ENCODE data around the gene ADI1. TPM values are rescaled to one million over a fixed set of nuclear protein-coding genes. Genes with fewer than 3 reads are reported as not detected.

The ADI1 gene
- total and polyA plus RNA-seq, 8 donors: 34.8 to 83.8 (median 40.9) TPM

DNA sequence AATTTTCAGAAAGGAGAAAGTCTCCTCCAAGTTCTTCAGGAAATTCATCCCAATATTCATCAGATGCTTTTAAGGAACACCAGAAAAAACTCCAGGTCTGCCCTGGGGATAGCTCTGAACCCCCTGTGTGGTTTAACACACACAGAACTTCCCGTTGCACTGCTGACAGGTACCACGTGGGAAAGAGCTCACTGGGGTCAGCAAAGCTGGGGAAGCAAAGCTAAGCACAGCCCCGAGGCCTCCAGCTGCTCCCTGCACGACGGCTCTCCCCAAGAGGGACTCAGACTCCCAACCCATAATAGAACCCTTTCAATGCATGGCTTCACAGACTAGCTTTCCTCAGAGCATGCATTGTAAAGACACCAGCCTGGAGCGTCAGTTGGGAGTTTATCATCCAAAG, 28.0 kb downstream of the ADI1 start:
- ATAC-seq (no peak), DNase-seq (no peak)
- Histone ChIP-seq H3K27ac (no peak overlapping the region), H3K9me3 (no peaks in the 10 kb centered on the region), H3K4me3 (no peak overlapping the region), H3K36me3 (peaks cover 0 to 15% of the 10 kb centered on the region in 2 donors), H3K4me1 (no peaks in the 10 kb centered on the region), H3K27me3 (no peaks in the 10 kb centered on the region)
- intact Hi-C loops (cut with DNase I): no loop called here
- TF ChIP-seq, protein P1, sequence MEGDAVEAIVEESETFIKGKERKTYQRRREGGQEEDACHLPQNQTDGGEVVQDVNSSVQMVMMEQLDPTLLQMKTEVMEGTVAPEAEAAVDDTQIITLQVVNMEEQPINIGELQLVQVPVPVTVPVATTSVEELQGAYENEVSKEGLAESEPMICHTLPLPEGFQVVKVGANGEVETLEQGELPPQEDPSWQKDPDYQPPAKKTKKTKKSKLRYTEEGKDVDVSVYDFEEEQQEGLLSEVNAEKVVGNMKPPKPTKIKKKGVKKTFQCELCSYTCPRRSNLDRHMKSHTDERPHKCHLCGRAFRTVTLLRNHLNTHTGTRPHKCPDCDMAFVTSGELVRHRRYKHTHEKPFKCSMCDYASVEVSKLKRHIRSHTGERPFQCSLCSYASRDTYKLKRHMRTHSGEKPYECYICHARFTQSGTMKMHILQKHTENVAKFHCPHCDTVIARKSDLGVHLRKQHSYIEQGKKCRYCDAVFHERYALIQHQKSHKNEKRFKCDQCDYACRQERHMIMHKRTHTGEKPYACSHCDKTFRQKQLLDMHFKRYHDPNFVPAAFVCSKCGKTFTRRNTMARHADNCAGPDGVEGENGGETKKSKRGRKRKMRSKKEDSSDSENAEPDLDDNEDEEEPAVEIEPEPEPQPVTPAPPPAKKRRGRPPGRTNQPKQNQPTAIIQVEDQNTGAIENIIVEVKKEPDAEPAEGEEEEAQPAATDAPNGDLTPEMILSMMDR (IDR thresholded peaks at IDR 0.05): no peak

DNA sequence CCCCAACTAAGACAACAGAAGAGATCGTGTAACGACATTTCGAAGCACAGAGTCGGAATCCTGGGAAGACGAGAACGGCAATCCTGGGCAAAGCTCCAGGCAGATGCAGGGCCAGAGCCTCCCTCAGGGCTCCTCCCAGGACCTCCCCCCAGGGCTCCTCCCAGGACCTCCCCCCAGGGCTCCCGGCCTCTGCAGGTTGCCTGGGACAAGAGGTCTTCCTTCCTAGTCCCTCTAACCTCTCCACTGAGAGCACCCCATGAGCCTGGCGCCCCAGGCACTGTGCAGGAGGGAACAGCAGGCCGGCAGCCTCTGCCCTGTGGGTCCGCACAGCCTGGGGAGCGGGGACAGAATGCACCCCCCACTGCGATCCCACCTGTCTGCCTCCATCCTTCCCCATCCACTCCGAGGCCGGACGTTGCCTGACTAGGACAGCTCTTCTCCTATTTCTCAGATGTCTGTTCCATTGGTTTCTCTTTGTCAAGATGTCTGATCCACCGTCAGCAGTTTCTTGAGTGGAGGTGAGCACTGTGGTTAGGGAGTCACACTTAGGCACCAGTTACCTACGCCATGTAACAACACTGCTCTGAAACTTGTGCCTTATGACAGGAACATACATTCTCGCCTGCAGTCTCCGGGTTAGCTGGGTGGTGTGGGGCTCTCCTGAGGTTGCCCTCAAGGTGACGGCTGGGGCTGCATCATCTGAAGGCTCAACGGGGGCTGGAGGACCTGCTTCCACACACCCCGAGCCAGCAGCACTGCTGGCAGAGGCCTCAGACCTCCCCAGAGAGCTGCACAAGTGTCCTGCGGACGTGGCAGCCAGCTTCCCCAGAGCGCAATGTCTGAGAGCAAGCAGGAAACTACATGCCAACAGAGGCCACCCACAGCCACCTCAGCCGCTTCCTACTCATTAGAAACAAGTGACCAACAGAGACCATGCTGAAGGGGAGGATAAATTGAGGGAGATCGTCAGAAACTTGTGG, 28.9 kb downstream of the ADI1 start:
- ATAC-seq (no peak), DNase-seq (no peak)
- no peaks in the 10 kb centered on the region for H3K9me3 ChIP-seq
- no peak overlapping the region for H3K27ac ChIP-seq
- TF ChIP-seq, protein P1 (IDR thresholded peaks at IDR 0.05): no peak
- no peaks in the 10 kb centered on the region for H3K4me1 ChIP-seq
- H3K27me3 ChIP-seq: no peaks in the 10 kb centered on the region
- peaks cover 0 to 7% of the 10 kb centered on the region in 2 donors for H3K36me3 ChIP-seq
- H3K4me3 ChIP-seq: no peak overlapping the region
- intact Hi-C loops (cut with DNase I): no loop called here

DNA sequence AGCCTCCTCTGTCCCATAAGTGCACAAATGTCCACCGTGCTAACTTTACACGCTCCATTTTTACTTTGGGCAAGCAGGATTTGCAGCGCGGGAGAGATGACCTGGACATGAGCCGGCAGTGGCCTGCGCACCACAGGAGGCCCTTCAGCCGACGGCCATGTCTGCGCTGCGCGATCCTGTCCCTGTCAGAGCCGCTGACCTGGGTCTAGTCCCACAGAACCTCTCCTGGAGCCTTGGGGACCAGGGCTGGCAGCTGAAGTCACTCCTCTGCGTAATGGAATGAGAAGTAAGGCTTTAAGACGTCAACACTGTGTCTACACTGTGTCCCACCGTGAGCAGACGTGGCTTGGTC, 29.6 kb downstream of the ADI1 start:
- Histone ChIP-seq H3K36me3 (no peaks in the 10 kb centered on the region), H3K4me3 (no peak overlapping the region), H3K27ac (no peak overlapping the region), H3K27me3 (no peaks in the 10 kb centered on the region), H3K4me1 (no peaks in the 10 kb centered on the region), H3K9me3 (no peaks in the 10 kb centered on the region)
- TF ChIP-seq, protein P1 (IDR thresholded peaks at IDR 0.05): no peak
- DNase-seq: no peak
- intact Hi-C loops (cut with DNase I): no loop called here
- no peak for ATAC-seq

DNA sequence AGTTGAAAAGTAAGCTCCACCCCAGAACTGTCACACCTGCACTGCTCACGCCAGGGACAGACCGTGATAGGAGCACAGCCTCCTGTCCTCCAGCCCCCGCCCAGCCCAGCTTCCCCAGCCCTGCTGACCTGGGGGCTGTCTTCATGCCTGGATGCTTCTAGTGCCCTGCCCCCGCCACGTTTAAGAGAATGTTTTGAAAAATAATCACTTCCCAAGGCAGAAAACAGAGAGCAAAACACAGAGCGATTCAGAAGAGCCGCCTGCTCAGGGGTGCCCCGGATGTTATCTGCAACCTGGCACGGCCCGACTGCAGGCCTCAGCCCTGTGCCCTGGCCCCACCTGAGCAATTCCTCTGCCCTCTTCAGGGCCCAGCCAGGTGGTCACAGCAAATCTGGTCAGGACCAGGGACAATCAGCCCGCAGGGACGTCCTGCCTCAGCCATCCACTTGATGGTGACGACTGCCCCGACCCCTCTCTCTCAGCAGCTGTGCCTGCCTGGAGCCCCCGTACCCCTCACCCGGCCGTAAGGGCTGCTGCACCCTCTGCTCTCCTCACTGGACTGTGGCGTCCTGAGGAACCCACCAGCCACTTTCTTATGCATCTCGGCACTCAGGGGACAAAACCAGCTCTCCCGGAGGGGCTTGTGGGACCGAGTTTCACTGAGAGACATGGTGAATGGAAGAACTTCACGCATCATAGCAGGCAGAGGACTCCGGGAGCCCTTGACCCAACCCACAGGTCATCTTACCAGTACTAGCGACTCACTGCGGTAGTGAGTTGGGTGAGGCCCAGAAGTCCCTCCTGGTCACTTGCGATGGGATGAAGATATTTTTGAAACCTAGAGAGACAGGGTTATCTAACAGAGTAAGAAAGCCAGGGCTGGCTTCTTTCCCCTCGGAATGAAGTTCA, 30.2 kb downstream of the ADI1 start:
- TF ChIP-seq, protein P1 (IDR thresholded peaks at IDR 0.05): no peak
- Histone ChIP-seq H3K4me3 (no peak overlapping the region), H3K27ac (no peak overlapping the region), H3K9me3 (no peaks in the 10 kb centered on the region), H3K4me1 (no peaks in the 10 kb centered on the region), H3K27me3 (no peaks in the 10 kb centered on the region), H3K36me3 (no peaks in the 10 kb centered on the region)
- ATAC-seq (no peak), DNase-seq (no peak)
- intact Hi-C loops (cut with DNase I): no loop called here

DNA sequence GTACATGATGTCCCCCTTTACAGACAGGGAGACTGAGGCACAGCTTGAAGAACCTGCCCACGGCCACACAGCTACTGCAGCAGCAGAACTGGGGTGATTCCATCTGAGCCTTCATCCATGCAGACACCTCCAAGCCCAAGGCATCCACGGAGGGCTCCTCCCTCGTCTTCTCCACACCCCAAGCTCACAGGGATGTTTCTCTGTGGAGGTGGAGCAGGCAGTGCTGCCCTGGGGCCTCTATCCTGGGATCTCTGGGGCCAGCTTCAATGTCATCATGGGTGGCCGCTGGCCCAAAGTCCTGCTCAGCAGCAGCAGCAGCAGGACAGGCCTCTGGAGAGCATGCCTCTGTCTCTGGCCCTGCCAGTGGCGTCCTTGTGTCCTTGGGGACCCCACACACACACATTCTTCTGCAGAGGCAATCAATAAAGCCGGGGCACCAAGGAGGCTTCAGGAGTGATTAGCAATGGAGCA, 31.2 kb downstream of the ADI1 start:
- Histone ChIP-seq H3K27me3 (no peaks in the 10 kb centered on the region), H3K4me1 (no peaks in the 10 kb centered on the region), H3K36me3 (peaks cover 0 to 2% of the 10 kb centered on the region in 2 donors), H3K9me3 (no peaks in the 10 kb centered on the region), H3K4me3 (no peak overlapping the region), H3K27ac (no peak overlapping the region)
- intact Hi-C loops (cut with DNase I): no loop called here
- no peak for DNase-seq
- no peak for ATAC-seq
- TF ChIP-seq, protein P1 (IDR thresholded peaks at IDR 0.05): no peak

Measured in left lung (tissue), 10 donors.